Fibroblast of mammary gland (primary cell): ENCODE measurements around the gene ARHGAP22.
A peak's percentile ranks its signal among the peaks of the same experiment; 100 is the strongest.

ENCODE experiments used
- DNase-seq: peaks from one replicate; pipeline ENCODE4 v3.0.0-alpha.2; 2010; ENCODE audit warnings: low read depth
- H3K4me3 ChIP-seq: 2 replicates; pipeline ENCODE4 v1.5.1; 2011; ENCODE audit warnings: low read depth, mild to moderate bottlenecking, low read length, moderate library complexity; ENCODE audit not compliant: control insufficient read depth
- TF ChIP-seq, protein P1 (sequence below): conservative IDR thresholded peaks from 2 replicates; pipeline ENCODE4 v1.5.1; 2011; ENCODE audit warnings: low read depth, low read length, inconsistent platforms; ENCODE audit not compliant: control insufficient read depth, insufficient read depth

ARHGAP22 gene

DNA sequence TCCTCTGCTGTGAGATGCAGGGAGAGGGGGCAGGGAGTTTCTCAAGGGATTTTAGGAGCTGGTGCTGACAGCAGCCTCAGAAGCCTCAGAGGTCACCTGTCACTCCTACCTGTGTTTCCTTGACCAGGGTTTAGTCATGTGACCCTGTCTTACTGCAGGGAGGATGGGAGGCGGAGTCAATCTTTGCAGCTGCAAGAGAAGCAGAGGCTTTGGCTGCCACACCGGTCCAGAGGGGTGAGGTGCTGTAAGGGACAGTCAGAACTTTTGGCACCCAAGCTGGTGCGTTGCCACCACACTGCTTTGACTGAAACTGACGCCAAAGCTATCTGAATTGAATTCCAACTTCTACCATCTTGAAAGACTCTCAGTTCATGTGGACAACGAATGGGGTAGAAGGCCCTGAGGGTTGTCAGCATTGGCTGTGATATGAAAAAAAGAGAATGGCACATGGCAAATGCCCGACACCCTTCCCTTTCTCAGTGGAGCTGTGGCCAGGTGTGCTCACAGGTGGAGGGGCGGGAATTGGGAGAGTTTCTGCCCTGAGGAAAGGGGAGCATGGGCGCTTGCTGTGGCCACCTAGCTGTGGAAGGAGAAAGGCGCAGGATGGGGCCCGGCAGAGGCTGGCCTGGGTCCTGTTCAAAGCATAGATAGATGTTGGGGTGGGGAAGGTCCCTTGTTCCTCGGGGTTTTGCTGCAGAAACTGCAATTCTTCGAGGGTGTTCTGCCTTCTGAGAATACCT, 69.3 kb downstream of the ARHGAP22 start:
- DNase-seq, result no peak
- TF ChIP-seq, protein P1, sequence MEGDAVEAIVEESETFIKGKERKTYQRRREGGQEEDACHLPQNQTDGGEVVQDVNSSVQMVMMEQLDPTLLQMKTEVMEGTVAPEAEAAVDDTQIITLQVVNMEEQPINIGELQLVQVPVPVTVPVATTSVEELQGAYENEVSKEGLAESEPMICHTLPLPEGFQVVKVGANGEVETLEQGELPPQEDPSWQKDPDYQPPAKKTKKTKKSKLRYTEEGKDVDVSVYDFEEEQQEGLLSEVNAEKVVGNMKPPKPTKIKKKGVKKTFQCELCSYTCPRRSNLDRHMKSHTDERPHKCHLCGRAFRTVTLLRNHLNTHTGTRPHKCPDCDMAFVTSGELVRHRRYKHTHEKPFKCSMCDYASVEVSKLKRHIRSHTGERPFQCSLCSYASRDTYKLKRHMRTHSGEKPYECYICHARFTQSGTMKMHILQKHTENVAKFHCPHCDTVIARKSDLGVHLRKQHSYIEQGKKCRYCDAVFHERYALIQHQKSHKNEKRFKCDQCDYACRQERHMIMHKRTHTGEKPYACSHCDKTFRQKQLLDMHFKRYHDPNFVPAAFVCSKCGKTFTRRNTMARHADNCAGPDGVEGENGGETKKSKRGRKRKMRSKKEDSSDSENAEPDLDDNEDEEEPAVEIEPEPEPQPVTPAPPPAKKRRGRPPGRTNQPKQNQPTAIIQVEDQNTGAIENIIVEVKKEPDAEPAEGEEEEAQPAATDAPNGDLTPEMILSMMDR, result peak; percentile 14
- H3K4me3 ChIP-seq, result no peak overlapping the region

DNA sequence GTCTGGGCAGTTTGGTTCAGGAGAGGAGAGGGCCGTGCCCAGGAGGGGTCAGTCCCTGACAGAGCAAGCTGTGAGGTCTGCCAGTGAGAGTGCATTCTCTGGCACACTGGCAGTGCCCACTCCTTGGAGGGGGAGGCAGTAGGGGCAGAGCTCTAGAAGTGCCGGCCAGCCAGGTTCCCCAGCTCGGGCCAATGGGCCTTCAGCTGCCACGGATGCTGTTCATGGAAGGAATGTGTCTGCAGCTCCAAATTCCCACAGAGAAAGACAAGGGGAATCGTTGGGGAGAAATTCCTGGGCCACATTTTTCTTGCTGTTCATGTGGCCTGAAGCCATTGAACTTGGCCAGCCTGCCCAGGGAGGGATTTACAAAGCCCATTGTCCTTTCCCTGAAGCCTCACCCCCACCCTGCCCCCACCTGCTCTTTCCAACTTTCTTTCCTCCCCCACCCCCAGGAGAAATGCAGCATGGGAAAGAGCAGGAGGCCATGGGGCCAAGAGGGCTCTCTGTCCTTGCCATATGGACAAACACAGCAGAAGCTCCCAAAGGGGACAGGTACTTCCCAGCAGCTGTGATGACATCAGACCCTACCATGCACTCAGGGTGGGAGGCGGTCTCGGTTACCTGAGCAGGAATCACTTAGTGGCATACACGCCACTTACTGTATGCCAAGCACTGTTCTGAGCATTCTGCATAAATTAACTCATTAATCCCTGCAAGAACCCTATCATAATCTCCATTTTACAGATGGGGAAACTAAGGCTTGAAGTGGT, 70.7 kb downstream of the ARHGAP22 start:
- TF ChIP-seq, protein P1, result no peak
- no peak for DNase-seq
- H3K4me3 ChIP-seq, result no peak overlapping the region

GRCh38 chr10:48533540-48533939, 71.3 kb downstream of the ARHGAP22 start:
- DNase-seq, result no peak
- no peak overlapping the region for H3K4me3 ChIP-seq

DNA sequence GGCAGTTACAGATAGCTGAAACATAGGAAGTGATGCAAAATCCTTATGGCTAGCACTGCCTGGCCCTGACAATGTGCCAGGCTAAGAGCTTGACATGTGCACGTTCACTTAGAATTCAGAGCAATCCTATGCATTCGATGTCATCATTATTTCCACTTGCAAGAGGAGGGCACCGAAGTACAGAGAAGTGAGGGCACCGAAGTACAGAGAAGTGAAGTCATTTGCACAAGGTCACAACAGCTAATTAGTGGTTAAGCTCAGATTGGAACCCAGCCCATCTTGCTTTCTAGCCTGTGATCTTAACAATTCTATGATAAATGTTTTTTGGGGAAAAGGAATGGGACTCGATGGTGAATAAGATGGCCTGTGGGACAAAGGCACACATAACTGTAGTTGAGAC, 73.4 kb downstream of the ARHGAP22 start:
- TF ChIP-seq, protein P1, result no peak
- no peak overlapping the region for H3K4me3 ChIP-seq
- peak; percentile 26 for DNase-seq

More at GRCh38 chr10:48533540-48533939, 71.3 kb downstream of the ARHGAP22 start:
- TF ChIP-seq, protein P1, result no peak

- no peak for DNase-seq
- no peak overlapping the region for H3K4me3 ChIP-seq
- TF ChIP-seq, protein P1, result no peak
Observed at GRCh38 chr10:48529331-48529730, 75.5 kb downstream of the ARHGAP22 start.

- TF ChIP-seq, protein P1, result no peak
- H3K4me3 ChIP-seq, result no peak overlapping the region
Observed at GRCh38 chr10:48527756-48528155, 77.1 kb downstream of the ARHGAP22 start.

More at GRCh38 chr10:48527756-48528155, 77.1 kb downstream of the ARHGAP22 start:
- no peak for DNase-seq
